ENCODE results near the gene PCBP1.

DNA sequence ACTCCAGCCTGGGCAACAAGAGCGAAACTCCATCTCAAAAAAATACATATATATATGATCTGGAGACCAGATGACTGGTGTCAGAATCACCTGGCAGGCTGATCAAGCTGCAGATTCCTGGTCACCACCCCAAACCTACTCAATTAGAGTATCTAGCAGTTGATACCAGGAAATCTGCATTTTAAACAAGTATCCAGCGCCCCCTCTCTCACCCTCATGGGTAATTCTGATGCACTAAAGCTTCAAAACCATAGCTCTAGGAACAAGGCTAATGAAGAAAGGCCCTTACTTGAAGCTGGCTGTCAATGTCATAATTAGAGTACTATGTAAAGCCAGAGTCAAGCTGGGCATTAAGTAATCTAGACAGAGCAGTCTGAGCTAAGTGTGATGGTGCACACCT lies 25.0 kb upstream of the PCBP1 start:
- TF ChIP-seq ZNF114 (CRISPR knock-in tag; IDR thresholded peaks at IDR 0.05) (no peak), EZH2 (IDR thresholded peaks at IDR 0.05; ENCODE audit: low read depth, unreplicated experiment) (no peak), POLR2AphosphoS5 (IDR thresholded peaks at IDR 0.05; ENCODE audit: low read depth) (no peak), EZH2phosphoT487 (IDR thresholded peaks at IDR 0.05; ENCODE audit: unreplicated experiment) (no peak), JUNB (IDR thresholded peaks at IDR 0.05; ENCODE audit: unreplicated experiment) (no peak), NANOG (IDR thresholded peaks at IDR 0.05; ENCODE audit: borderline replicate concordance) (no peak), CREB1 (CRISPR knock-in tag; IDR thresholded peaks at IDR 0.05; ENCODE audit: low read depth) (no peak), STAT1 (IDR thresholded peaks at IDR 0.05; ENCODE audit: unreplicated experiment) (no peak)
- TF ChIP-seq, protein P1, sequence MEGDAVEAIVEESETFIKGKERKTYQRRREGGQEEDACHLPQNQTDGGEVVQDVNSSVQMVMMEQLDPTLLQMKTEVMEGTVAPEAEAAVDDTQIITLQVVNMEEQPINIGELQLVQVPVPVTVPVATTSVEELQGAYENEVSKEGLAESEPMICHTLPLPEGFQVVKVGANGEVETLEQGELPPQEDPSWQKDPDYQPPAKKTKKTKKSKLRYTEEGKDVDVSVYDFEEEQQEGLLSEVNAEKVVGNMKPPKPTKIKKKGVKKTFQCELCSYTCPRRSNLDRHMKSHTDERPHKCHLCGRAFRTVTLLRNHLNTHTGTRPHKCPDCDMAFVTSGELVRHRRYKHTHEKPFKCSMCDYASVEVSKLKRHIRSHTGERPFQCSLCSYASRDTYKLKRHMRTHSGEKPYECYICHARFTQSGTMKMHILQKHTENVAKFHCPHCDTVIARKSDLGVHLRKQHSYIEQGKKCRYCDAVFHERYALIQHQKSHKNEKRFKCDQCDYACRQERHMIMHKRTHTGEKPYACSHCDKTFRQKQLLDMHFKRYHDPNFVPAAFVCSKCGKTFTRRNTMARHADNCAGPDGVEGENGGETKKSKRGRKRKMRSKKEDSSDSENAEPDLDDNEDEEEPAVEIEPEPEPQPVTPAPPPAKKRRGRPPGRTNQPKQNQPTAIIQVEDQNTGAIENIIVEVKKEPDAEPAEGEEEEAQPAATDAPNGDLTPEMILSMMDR (conservative IDR thresholded peaks at IDR 0.05; ENCODE audit: low read depth in 2 of 2) = peak in 1 of 2 experiments; percentile 39; a peak in 1 of 4 replicates
- TF ChIP-seq, protein P2, sequence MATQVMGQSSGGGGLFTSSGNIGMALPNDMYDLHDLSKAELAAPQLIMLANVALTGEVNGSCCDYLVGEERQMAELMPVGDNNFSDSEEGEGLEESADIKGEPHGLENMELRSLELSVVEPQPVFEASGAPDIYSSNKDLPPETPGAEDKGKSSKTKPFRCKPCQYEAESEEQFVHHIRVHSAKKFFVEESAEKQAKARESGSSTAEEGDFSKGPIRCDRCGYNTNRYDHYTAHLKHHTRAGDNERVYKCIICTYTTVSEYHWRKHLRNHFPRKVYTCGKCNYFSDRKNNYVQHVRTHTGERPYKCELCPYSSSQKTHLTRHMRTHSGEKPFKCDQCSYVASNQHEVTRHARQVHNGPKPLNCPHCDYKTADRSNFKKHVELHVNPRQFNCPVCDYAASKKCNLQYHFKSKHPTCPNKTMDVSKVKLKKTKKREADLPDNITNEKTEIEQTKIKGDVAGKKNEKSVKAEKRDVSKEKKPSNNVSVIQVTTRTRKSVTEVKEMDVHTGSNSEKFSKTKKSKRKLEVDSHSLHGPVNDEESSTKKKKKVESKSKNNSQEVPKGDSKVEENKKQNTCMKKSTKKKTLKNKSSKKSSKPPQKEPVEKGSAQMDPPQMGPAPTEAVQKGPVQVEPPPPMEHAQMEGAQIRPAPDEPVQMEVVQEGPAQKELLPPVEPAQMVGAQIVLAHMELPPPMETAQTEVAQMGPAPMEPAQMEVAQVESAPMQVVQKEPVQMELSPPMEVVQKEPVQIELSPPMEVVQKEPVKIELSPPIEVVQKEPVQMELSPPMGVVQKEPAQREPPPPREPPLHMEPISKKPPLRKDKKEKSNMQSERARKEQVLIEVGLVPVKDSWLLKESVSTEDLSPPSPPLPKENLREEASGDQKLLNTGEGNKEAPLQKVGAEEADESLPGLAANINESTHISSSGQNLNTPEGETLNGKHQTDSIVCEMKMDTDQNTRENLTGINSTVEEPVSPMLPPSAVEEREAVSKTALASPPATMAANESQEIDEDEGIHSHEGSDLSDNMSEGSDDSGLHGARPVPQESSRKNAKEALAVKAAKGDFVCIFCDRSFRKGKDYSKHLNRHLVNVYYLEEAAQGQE (IDR thresholded peaks at IDR 0.05; ENCODE audit: unreplicated experiment) = no peak
- TF ChIP-seq, protein P3, sequence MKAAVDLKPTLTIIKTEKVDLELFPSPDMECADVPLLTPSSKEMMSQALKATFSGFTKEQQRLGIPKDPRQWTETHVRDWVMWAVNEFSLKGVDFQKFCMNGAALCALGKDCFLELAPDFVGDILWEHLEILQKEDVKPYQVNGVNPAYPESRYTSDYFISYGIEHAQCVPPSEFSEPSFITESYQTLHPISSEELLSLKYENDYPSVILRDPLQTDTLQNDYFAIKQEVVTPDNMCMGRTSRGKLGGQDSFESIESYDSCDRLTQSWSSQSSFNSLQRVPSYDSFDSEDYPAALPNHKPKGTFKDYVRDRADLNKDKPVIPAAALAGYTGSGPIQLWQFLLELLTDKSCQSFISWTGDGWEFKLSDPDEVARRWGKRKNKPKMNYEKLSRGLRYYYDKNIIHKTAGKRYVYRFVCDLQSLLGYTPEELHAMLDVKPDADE (IDR thresholded peaks at IDR 0.05) = no peak
